Forelimb muscle (tissue), 1 donor: Measurements from ENCODE around the gene SDR39U1. TPM values are rescaled to one million over a fixed set of nuclear protein-coding genes. Genes with fewer than 3 reads are reported as not detected.

ENCODE experiments used
- DNase-seq: peaks from one replicate; pipeline ENCODE4 v3.0.0-alpha.2; 2013; ENCODE audit warnings: low read depth
- polyA plus RNA-seq: library from polyadenylated mRNA; unstranded; fragments of 120-200 nt; gene quantifications from one replicate; pipeline ENCODE4 v1.2.1, GENCODE V29; 2013; ENCODE audit not compliant: insufficient read length

SDR39U1 gene
- polyA plus RNA-seq, 1 donor, result 54.1 TPM

DNA sequence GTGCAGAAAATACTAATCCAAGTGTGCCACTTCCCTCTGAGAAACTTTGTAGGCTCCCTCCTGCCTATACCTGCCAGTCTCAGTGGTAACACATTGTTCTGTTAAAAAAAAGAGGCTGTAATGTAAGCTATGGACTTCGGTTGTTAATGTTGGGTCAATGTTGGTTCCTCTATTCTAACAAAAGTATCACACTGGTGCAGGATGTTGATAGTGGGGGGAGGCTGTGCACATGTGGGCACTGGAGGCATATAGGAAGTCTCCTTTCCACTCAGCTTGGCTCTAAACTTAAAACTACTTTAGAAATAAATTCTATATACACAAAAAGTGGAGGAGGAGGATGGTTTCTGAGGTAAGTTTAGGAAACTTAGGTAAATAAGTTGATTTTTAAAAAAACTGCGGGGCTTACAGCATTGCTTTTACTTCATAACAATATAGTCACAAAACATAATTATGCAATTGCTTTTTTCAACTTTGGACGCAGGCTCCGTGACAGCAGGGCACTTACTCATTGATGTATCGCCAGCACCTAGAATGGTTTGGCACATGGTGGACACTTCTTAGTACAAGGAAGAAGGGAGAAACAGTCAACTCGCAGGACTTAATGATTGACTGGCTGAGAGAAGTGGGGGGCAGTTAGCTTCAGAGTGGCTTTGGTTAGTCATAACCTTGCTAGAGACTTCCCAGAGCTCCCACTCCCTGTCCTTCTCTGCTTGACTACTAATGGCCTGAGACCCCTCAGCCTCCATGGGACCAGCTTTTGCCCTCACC lies 51.7 kb downstream of the SDR39U1 start:
- DNase-seq, result no peak

Other genes starting within 250 kb of the SDR39U1 start
- 18.8 TPM for gene TM9SF1, start 247.3 kb downstream of the SDR39U1 start, polyA plus RNA-seq
- 5.0 TPM for gene TSSK4, start 237.1 kb downstream of the SDR39U1 start, polyA plus RNA-seq
- 40.0 TPM for gene CHMP4A, start 229.3 kb downstream of the SDR39U1 start, polyA plus RNA-seq
- 5.5 TPM for gene MDP1, start 226.7 kb downstream of the SDR39U1 start, polyA plus RNA-seq
- gene NEDD8, start 210.4 kb downstream of the SDR39U1 start, polyA plus RNA-seq, result 188 TPM
- 53.3 TPM for gene GMPR2, start 209.8 kb downstream of the SDR39U1 start, polyA plus RNA-seq
- gene TINF2, start 200.2 kb downstream of the SDR39U1 start, polyA plus RNA-seq, result 37.0 TPM
- gene TGM1, start 179.6 kb downstream of the SDR39U1 start, polyA plus RNA-seq, result 0.86 TPM
- 14.7 TPM for gene RABGGTA, start 171.2 kb downstream of the SDR39U1 start, polyA plus RNA-seq
- 15.0 TPM for gene DHRS1, start 143.0 kb downstream of the SDR39U1 start, polyA plus RNA-seq
- 21.1 TPM for gene NOP9, start 142.9 kb downstream of the SDR39U1 start, polyA plus RNA-seq
- gene CIDEB, start 134.8 kb downstream of the SDR39U1 start, polyA plus RNA-seq, result 8.2 TPM
- gene LTB4R2, start 132.6 kb downstream of the SDR39U1 start, polyA plus RNA-seq, result 2.0 TPM
- 2.1 TPM for gene LTB4R, start 131.3 kb downstream of the SDR39U1 start, polyA plus RNA-seq
- gene ADCY4, start 107.7 kb downstream of the SDR39U1 start, polyA plus RNA-seq, result 15.2 TPM
- 1.1 TPM for gene RIPK3, start 102.8 kb downstream of the SDR39U1 start, polyA plus RNA-seq
- 39.2 TPM for gene NFATC4, start 74.6 kb downstream of the SDR39U1 start, polyA plus RNA-seq
- 23.1 TPM for gene NYNRIN, start 43.8 kb downstream of the SDR39U1 start, polyA plus RNA-seq
- 2.4 TPM for gene CBLN3, start 13.1 kb downstream of the SDR39U1 start, polyA plus RNA-seq
- 38.1 TPM for gene KHNYN, start 12.8 kb downstream of the SDR39U1 start, polyA plus RNA-seq
- gene CMA1, start 65.5 kb upstream of the SDR39U1 start, polyA plus RNA-seq, result not detected
- gene CTSG, start 133.5 kb upstream of the SDR39U1 start, polyA plus RNA-seq, result 2.5 TPM
- not detected for gene GZMH, start 166.9 kb upstream of the SDR39U1 start, polyA plus RNA-seq
- gene GZMB, start 191.4 kb upstream of the SDR39U1 start, polyA plus RNA-seq, result not detected